HepG2 (cell line): ENCODE results near the gene PPP1R15A. TPM values are rescaled to one million over a fixed set of nuclear protein-coding genes. Genes with fewer than 3 reads are reported as not detected.

Experiments used
- CENPX ChIP-seq: sonication (generic); formaldehyde crosslinking; IDR thresholded peaks from 2 replicates; pipeline ENCODE4 v1.9.0; 2021; ENCODE audit warnings: mild to moderate bottlenecking, missing genetic modification reagents, moderate library complexity
- GPBP1L1 ChIP-seq: sonication (generic); formaldehyde crosslinking; IDR thresholded peaks from 2 replicates; pipeline ENCODE4 v1.5.0; 2020; ENCODE audit warnings: mild to moderate bottlenecking, missing genetic modification reagents
- JUNB ChIP-seq: sonication (generic); formaldehyde crosslinking; IDR thresholded peaks from 2 replicates; pipeline ENCODE4 v1.8.0; 2022; ENCODE audit warnings: missing genetic modification reagents, mild to moderate bottlenecking, borderline replicate concordance
- MLLT10 ChIP-seq: sonication (generic); formaldehyde crosslinking; IDR thresholded peaks from 2 replicates; pipeline ENCODE4 v1.4.0; 2020; ENCODE audit warnings: missing genetic modification reagents
- PAF1 ChIP-seq: IDR thresholded peaks from 2 replicates; pipeline ENCODE4 v1.6.1; 2016; ENCODE audit warnings: missing genetic modification reagents, missing compliant biosample characterization
- ZXDC ChIP-seq: sonication (generic); formaldehyde crosslinking; IDR thresholded peaks from 2 replicates; pipeline ENCODE4 v1.5.0; 2020; ENCODE audit warnings: mild to moderate bottlenecking, missing genetic modification reagents
- polyA plus RNA-seq, 8 experiments: library from polyadenylated mRNA; depleted of rRNA in 3 of 8; stranded (reverse) in 7 of 8; unstranded in 1 of 8; fragments of >200 nt; fragmentation: Illumina TruSeq in 4 of 8; extraction: Trizol in 4 of 8; gene quantifications; 2 replicates each; pipeline versions ENCODE4 v1.2.1 to v1.2.3, GENCODE V29; 2011 to 2016; ENCODE audit warnings: low read depth in 4 of 8, missing spikeins in 1 of 8, mixed read lengths in 1 of 8; ENCODE audit not compliant: insufficient read depth in 1 of 8
- total RNA-seq, 5 experiments: library from RNA; depleted of rRNA; stranded (reverse); fragments of >200 nt; fragmentation: Illumina TruSeq; extraction: Trizol; gene quantifications; 2 replicates each; pipeline ENCODE4 v1.2.3, GENCODE V29; 2016; ENCODE audit warnings: low read depth in 1 of 5
- TF ChIP-seq, protein P1 (sequence below): sonication (generic); formaldehyde crosslinking; conservative IDR thresholded peaks from 2 replicates; pipeline ENCODE4 v1.8.1; 2023; ENCODE audit warnings: missing genetic modification reagents
- TF ChIP-seq, protein P2 (sequence below): sonication (generic); formaldehyde crosslinking; IDR thresholded peaks from 2 replicates; pipeline ENCODE4 v1.5.0; 2020; ENCODE audit warnings: mild to moderate bottlenecking, missing genetic modification reagents, moderate library complexity
- TF ChIP-seq, protein P3 (sequence below): sonication (generic); formaldehyde crosslinking; IDR thresholded peaks from 2 replicates; pipeline ENCODE4 v1.4.0; 2020; ENCODE audit warnings: missing genetic modification reagents
- TF ChIP-seq, protein P4 (sequence below): sonication (generic); formaldehyde crosslinking; IDR thresholded peaks from 2 replicates; pipeline ENCODE4 v1.5.1; 2020; ENCODE audit warnings: mild to moderate bottlenecking, moderate library complexity, missing genetic modification reagents
- TF ChIP-seq, protein P5 (sequence below): sonication (generic); formaldehyde crosslinking; IDR thresholded peaks from 2 replicates; pipeline ENCODE4 v1.4.0; 2020; ENCODE audit warnings: mild to moderate bottlenecking, missing genetic modification reagents
- TF ChIP-seq, protein P6 (sequence below): sonication (generic); formaldehyde crosslinking; IDR thresholded peaks from 2 replicates; pipeline ENCODE4 v1.4.0; 2020; ENCODE audit warnings: missing genetic modification reagents, mild to moderate bottlenecking, borderline replicate concordance

Gene PPP1R15A
- total and polyA plus RNA-seq, 2 of the 13 experiments (the other 11 are each of a cell fraction or from before 2014, with no cell fraction given), result 15.6 to 18.5 TPM

DNA sequence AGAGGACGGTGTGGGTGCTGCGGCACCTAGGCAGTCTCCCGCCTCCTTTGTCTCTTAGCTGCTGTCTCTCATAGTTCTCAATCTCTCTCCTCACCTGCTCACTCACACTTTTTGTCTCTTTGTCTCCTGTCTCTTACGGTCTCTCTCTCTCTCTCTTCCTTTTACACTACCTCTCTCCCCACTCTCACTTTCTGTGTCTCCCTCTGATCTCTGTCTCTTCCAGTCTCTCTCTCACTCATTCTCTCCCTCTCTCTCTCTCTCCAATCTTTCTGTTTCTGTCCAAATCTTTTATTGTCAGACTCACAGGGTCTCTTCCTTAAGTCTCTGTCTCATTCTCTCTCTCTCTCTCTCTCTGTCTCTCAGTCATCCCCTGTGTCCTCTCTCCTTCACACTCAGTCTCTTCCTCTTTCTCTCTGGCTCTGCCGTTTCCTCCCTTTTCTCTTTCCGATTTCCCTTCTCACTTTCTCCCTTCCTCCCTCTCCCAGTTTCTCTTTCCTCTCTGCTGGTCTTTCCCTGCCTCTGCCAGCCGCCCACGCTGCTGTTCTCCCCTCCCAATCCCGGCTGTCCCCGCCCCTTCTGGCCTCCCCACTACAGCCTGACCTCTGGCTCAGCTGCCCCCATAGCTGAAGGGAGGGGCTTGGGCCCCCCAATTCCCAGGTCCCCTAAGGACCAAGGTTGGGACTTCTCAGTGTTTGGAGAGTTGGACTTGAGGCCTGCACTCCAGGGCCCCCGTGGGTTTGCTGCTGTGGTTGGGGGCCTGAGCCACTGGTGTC is 3.9 kb upstream of the PPP1R15A start, which contains the start of gene PLEKHA4 (continued):
- TF ChIP-seq MLLT10 (CRISPR knock-in tag) (no peak), GPBP1L1 (CRISPR knock-in tag) (no peak), JUNB (CRISPR knock-in tag) (peak; percentile 15; the same call in 1 of the 2 replicates), ZXDC (CRISPR knock-in tag) (no peak), PAF1 (CRISPR knock-in tag) (no peak), CENPX (CRISPR knock-in tag) (no peak)
- TF ChIP-seq, protein P1, sequence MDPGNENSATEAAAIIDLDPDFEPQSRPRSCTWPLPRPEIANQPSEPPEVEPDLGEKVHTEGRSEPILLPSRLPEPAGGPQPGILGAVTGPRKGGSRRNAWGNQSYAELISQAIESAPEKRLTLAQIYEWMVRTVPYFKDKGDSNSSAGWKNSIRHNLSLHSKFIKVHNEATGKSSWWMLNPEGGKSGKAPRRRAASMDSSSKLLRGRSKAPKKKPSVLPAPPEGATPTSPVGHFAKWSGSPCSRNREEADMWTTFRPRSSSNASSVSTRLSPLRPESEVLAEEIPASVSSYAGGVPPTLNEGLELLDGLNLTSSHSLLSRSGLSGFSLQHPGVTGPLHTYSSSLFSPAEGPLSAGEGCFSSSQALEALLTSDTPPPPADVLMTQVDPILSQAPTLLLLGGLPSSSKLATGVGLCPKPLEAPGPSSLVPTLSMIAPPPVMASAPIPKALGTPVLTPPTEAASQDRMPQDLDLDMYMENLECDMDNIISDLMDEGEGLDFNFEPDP (CRISPR knock-in tag), result no peak
- TF ChIP-seq, protein P2, sequence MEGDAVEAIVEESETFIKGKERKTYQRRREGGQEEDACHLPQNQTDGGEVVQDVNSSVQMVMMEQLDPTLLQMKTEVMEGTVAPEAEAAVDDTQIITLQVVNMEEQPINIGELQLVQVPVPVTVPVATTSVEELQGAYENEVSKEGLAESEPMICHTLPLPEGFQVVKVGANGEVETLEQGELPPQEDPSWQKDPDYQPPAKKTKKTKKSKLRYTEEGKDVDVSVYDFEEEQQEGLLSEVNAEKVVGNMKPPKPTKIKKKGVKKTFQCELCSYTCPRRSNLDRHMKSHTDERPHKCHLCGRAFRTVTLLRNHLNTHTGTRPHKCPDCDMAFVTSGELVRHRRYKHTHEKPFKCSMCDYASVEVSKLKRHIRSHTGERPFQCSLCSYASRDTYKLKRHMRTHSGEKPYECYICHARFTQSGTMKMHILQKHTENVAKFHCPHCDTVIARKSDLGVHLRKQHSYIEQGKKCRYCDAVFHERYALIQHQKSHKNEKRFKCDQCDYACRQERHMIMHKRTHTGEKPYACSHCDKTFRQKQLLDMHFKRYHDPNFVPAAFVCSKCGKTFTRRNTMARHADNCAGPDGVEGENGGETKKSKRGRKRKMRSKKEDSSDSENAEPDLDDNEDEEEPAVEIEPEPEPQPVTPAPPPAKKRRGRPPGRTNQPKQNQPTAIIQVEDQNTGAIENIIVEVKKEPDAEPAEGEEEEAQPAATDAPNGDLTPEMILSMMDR (CRISPR knock-in tag), result no peak
- TF ChIP-seq, protein P3, sequence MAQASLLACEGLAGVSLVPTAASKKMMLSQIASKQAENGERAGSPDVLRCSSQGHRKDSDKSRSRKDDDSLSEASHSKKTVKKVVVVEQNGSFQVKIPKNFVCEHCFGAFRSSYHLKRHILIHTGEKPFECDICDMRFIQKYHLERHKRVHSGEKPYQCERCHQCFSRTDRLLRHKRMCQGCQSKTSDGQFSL (CRISPR knock-in tag), result no peak
- TF ChIP-seq, protein P4, sequence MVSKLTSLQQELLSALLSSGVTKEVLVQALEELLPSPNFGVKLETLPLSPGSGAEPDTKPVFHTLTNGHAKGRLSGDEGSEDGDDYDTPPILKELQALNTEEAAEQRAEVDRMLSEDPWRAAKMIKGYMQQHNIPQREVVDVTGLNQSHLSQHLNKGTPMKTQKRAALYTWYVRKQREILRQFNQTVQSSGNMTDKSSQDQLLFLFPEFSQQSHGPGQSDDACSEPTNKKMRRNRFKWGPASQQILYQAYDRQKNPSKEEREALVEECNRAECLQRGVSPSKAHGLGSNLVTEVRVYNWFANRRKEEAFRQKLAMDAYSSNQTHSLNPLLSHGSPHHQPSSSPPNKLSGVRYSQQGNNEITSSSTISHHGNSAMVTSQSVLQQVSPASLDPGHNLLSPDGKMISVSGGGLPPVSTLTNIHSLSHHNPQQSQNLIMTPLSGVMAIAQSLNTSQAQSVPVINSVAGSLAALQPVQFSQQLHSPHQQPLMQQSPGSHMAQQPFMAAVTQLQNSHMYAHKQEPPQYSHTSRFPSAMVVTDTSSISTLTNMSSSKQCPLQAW (CRISPR knock-in tag), result 0 out of 2 replicates have a peak, but pooled peaks have one; percentile 65
- TF ChIP-seq, protein P5, sequence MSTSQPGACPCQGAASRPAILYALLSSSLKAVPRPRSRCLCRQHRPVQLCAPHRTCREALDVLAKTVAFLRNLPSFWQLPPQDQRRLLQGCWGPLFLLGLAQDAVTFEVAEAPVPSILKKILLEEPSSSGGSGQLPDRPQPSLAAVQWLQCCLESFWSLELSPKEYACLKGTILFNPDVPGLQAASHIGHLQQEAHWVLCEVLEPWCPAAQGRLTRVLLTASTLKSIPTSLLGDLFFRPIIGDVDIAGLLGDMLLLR (CRISPR knock-in tag), result no peak
- TF ChIP-seq, protein P6, sequence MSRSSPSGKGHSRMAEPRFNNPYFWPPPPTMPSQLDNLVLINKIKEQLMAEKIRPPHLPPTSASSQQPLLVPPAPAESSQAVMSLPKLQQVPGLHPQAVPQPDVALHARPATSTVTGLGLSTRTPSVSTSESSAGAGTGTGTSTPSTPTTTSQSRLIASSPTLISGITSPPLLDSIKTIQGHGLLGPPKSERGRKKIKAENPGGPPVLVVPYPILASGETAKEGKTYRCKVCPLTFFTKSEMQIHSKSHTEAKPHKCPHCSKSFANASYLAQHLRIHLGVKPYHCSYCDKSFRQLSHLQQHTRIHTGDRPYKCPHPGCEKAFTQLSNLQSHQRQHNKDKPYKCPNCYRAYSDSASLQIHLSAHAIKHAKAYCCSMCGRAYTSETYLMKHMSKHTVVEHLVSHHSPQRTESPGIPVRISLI (CRISPR knock-in tag), result 0 out of 2 replicates have a peak, but pooled peaks have one; percentile 21
